Upper lobe of left lung (tissue), 4 donors: Measurements from ENCODE around the gene ABCA7.
A peak's percentile ranks its signal among the peaks of the same experiment; 100 is the strongest.

ENCODE experiments used
- CTCF ChIP-seq, 6 experiments: fragments of 450-650 bp in 4 of 6; fragments of 200-600 bp in 2 of 6; sonication (generic) in 2 of 6; IDR thresholded peaks; one replicate each; pipeline ENCODE4 v1.5.1; 2016 to 2019; ENCODE audit warnings: antibody characterized with exemption in 6 of 6
- EP300 ChIP-seq, 4 donors: sonication (generic); formaldehyde crosslinking; IDR thresholded peaks; one replicate each; pipeline ENCODE4 v1.5.1; 2017; ENCODE audit warnings: antibody characterized with exemption in 4 of 4, control low read depth in 2 of 4
- POLR2A ChIP-seq, 4 donors: fragments of 450-650 bp; IDR thresholded peaks; one replicate each; pipeline ENCODE4 v1.5.1; 2016 to 2017; ENCODE audit warnings: antibody characterized with exemption in 4 of 4, mild to moderate bottlenecking in 2 of 4
- POLR2AphosphoS5 ChIP-seq, 2 donors: sonication (generic); formaldehyde crosslinking; IDR thresholded peaks; one replicate each; pipeline ENCODE4 v1.5.1; 2017; ENCODE audit warnings: antibody characterized with exemption in 2 of 2

GRCh38 chr19:1113030-1113985 is 73.4 kb downstream of the ABCA7 start:
- peak; percentile 89 to 98 (median 96) for TF ChIP-seq CTCF (IDR thresholded peaks at IDR 0.05)
- TF ChIP-seq EP300 (IDR thresholded peaks at IDR 0.05): no peak
- peak in 1 of 2 donors; percentile 74 for TF ChIP-seq POLR2AphosphoS5 (IDR thresholded peaks at IDR 0.05)
- no peak for TF ChIP-seq POLR2A (IDR thresholded peaks at IDR 0.05)
